B cell (primary cell): ENCODE measurements around the gene PIH1D1. TPM values are rescaled to one million over a fixed set of nuclear protein-coding genes. Genes with fewer than 3 reads are reported as not detected.

Experiments
- ATAC-seq: fragments of 200-7000 bp; cut with Tn5 transposase; one replicate; pipeline ENCODE4 v1.10.0; 2021; ENCODE audit warnings: low read depth, mild to moderate bottlenecking, moderate number of reproducible peaks, moderate library complexity
- CTCF ChIA-PET: fragments of 350-600 bp; sonication (Branson Sonifier 250); formaldehyde crosslinking; loops from one replicate; lab custom pipeline; 2021; ENCODE audit warnings: antibody characterized with exemption, inconsistent platforms; lab: Charles Lee
- POLR2A ChIA-PET: fragments of 350-600 bp; sonication (Branson Sonifier 250); formaldehyde crosslinking; loops from one replicate; lab custom pipeline; 2021; ENCODE audit warnings: antibody characterized with exemption; lab: Charles Lee
- DNase-seq: peaks from one replicate; pipeline ENCODE4 v3.0.0; 2013
- H2AFZ ChIP-seq: 2 replicates; pipeline ENCODE4 v1.6.1; 2012; ENCODE audit warnings: mild to moderate bottlenecking, low read depth, low read length; ENCODE audit not compliant: insufficient read depth, poor library complexity, severe bottlenecking
- H3K27ac ChIP-seq, 2 donors: 1 replicate in 1 of 2; 2 replicates in 1 of 2; pipeline ENCODE4 v1.5.1; 2012 to 2013; ENCODE audit warnings: low read length in 2 of 2, mild to moderate bottlenecking in 2 of 2, moderate library complexity in 1 of 2
- H3K27me3 ChIP-seq, 4 experiments: fragments of 200-600 bp in 1 of 4; sonication (generic) in 1 of 4; replicated peaks in 1 of 4; 1 replicate in 2 of 4; 2 replicates in 2 of 4; pipeline versions ENCODE4 v1.6.1 to v1.7.0; 2013 to 2016; ENCODE audit warnings: low read length in 3 of 4, mild to moderate bottlenecking in 2 of 4, mixed read lengths in 1 of 4, moderate library complexity in 1 of 4; ENCODE audit not compliant: insufficient read depth in 4 of 4, control insufficient read depth in 3 of 4; ENCODE audit errors: control extremely low read depth in 1 of 4
- H3K36me3 ChIP-seq, 2 experiments: replicated peaks in 1 of 2; 1 replicate in 1 of 2; 2 replicates in 1 of 2; pipeline versions ENCODE4 v1.6.1 to v1.7.1; 2013; ENCODE audit warnings: low read length in 1 of 2; ENCODE audit not compliant: insufficient read depth in 2 of 2, control insufficient read depth in 1 of 2; ENCODE audit errors: control extremely low read depth in 1 of 2, extremely low read depth in 1 of 2
- H3K4me1 ChIP-seq, 2 donors: fragments of 200-600 bp in 1 of 2; sonication (generic) in 1 of 2; 1 replicate in 1 of 2; 2 replicates in 1 of 2; pipeline versions ENCODE4 v1.5.1 to v1.6.1; 2013 to 2017; ENCODE audit warnings: low read length in 2 of 2; ENCODE audit not compliant: control insufficient read depth in 2 of 2, insufficient read depth in 2 of 2
- H3K4me2 ChIP-seq: replicated peaks from 2 replicates; pipeline ENCODE3; 2012; ENCODE audit warnings: mild to moderate bottlenecking, low read depth, low read length; ENCODE audit not compliant: poor library complexity, severe bottlenecking
- H3K4me3 ChIP-seq, 5 experiments: fragments of 200-600 bp in 1 of 5; sonication (generic) in 1 of 5; 1 replicate in 3 of 5; 2 replicates in 2 of 5; pipeline versions ENCODE4 v1.5.1 to v1.7.0; 2011 to 2016; ENCODE audit warnings: low read length in 4 of 5, mild to moderate bottlenecking in 4 of 5, low read depth in 2 of 5, control low read depth in 1 of 5, moderate library complexity in 1 of 5; ENCODE audit not compliant: insufficient read depth in 1 of 5; ENCODE audit errors: control extremely low read depth in 1 of 5, extremely low read depth in 1 of 5
- H3K79me2 ChIP-seq: fragments of 200-600 bp; sonication (generic); one replicate; pipeline ENCODE4 v1.6.0; 2016; ENCODE audit warnings: low read length; ENCODE audit not compliant: control insufficient read depth, insufficient read depth
- H3K9ac ChIP-seq: fragments of 200-600 bp; sonication (generic); 2 replicates; pipeline ENCODE4 v1.6.1; 2017; ENCODE audit warnings: mild to moderate bottlenecking, low read length, moderate library complexity
- H3K9me3 ChIP-seq, 3 donors: one replicate each; pipeline versions ENCODE4 v1.6.1 to v1.7.1; 2013; ENCODE audit warnings: low read length in 2 of 3; ENCODE audit not compliant: control insufficient read depth in 2 of 3, insufficient read depth in 1 of 3; ENCODE audit errors: control extremely low read depth in 1 of 3
- H4K20me1 ChIP-seq: 2 replicates; pipeline ENCODE4 v1.6.0; 2012; ENCODE audit warnings: mild to moderate bottlenecking, low read length; ENCODE audit not compliant: insufficient read depth, control insufficient read depth, poor library complexity, severe bottlenecking
- H3K27ac Mint-ChIP-seq: one replicate; pipeline ENCODE4 v1.8.0; 2021; ENCODE audit warnings: mixed read lengths
- H3K27me3 Mint-ChIP-seq: one replicate; pipeline ENCODE4 v1.8.0; 2021; ENCODE audit warnings: mixed read lengths
- H3K4me1 Mint-ChIP-seq: one replicate; pipeline ENCODE4 v1.8.0; 2021; ENCODE audit warnings: mixed read lengths
- H3K4me3 Mint-ChIP-seq: one replicate; pipeline ENCODE4 v1.8.0; 2021; ENCODE audit warnings: mixed read lengths
- H3K9me3 Mint-ChIP-seq: one replicate; pipeline ENCODE4 v1.8.0; 2022; ENCODE audit warnings: mixed read lengths; ENCODE audit not compliant: insufficient read depth
- EZH2 ChIP-seq: IDR thresholded peaks from 2 replicates; pipeline ENCODE4 v1.6.1; 2012; ENCODE audit warnings: borderline replicate concordance, low read depth, mild to moderate bottlenecking, moderate library complexity, low read length; ENCODE audit not compliant: insufficient read depth, poor library complexity, severe bottlenecking
- WGBS: methylation state at CpG from one replicate; pipeline ENCODE4 v1.1.5; 2013; ENCODE audit warnings: missing lambda C conversion rate; ENCODE audit not compliant: insufficient coverage; 5-methylcytosine and 5-hydroxymethylcytosine counted together
- intact Hi-C: fragments of 100-400 bp; cut with micrococcal nuclease; formaldehyde crosslinking; loops from one replicate; pipeline ENCODE4 v1.10.0; 2022
- polyA plus RNA-seq: library from polyadenylated mRNA; depleted of rRNA; stranded (reverse); fragments of >200 nt; gene quantifications from 2 replicates; pipeline ENCODE4 v1.2.3, GENCODE V29; 2012
- total RNA-seq, 2 donors: library from RNA; stranded (reverse); fragments of 120-200 nt in 1 of 2; gene quantifications; 1 replicate in 1 of 2; 2 replicates in 1 of 2; pipeline versions ENCODE4 v1.2.3 to v1.2.4, GENCODE V29; 2013 to 2022
- TF ChIP-seq, protein P1 (sequence below): fragments of 200-600 bp; IDR thresholded peaks from one replicate; pipeline ENCODE4 v1.8.0; 2022; ENCODE audit warnings: antibody characterized with exemption, mild to moderate bottlenecking

Gene PIH1D1
- total and polyA plus RNA-seq, 2 donors (not counting 1 experiment from before 2014, with no cell fraction given), result 158 to 184 TPM

DNA sequence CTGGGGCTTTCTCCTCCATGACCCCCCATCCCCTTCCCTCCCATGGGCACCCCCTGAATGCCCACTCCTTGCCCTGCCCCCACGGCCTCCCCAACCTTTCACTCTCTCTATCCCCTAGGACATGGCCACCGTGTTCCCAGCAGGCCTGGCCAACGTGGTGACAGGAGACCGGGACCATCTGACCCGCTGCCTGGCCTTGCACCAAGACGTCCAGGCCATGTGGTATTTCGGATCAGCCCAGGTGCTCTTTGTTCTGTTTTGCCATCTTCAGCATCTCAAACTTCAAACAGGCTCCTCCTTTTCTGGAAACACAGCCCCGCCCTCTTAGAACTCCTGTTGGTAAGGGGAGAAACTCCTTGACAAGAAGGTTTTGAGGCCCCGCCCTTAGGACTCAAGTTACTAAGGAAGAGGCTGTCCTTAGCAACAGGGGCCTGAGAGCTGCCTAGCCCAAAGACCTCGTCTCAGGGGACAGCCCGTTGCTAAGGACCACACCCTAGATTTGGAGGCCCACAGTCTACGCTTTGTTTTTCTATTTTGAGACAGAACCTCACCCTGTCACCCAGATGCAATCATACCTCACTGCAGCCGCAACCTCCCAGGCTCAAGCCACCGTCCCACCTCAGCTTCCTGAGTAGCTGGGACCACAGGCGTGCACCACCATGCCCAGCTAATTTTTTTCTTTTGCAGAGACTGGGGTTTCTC is 17.3 kb upstream of the PIH1D1 start:
- H3K27ac ChIP-seq, result peak overlapping the region; percentile 96 to 98
- H3K4me3 ChIP-seq, result peak overlapping the region in 1 of 5 experiments; percentile 18
- no peaks in the 10 kb centered on the region for H4K20me1 ChIP-seq
- peak overlapping the region; percentile 23 for H3K9ac ChIP-seq
- peaks cover 0 to 27% of the 10 kb centered on the region in 2 experiments for H3K36me3 ChIP-seq
- DNase-seq (peak; percentile 98), ATAC-seq (peak; percentile 75)
- H2AFZ ChIP-seq, result no peak overlapping the region
- POLR2A ChIA-PET, result interaction anchor here (0.6 to 3.5 kb wide), 16 partner anchors 16 to 371 kb away, joined by 3 to 57 read pairs (median 4); partner anchors contain the start of genes ALDH16A1, CD37, PIH1D1 and RPS11
- H3K27ac Mint-ChIP-seq, result peak overlapping the region; percentile 98
- H3K4me3 Mint-ChIP-seq, result peak overlapping the region; percentile 74
- H3K79me2 ChIP-seq, result peaks cover 10% of the 10 kb centered on the region
- H3K9me3 Mint-ChIP-seq, result no peaks in the 10 kb centered on the region
- intact Hi-C loops, result loop anchor here (1.0 kb wide), 6 partner anchors 16 to 243 kb away; partner anchors contain the start of genes ALDH16A1, KASH5 and RPL13A
- peak overlapping the region; percentile 64 for H3K4me2 ChIP-seq
- peaks cover 41% of the 10 kb centered on the region for H3K4me1 Mint-ChIP-seq
- no peaks in the 10 kb centered on the region for H3K27me3 Mint-ChIP-seq
- no peaks in the 10 kb centered on the region for H3K27me3 ChIP-seq
- H3K4me1 ChIP-seq, result peaks cover 44 to 57% of the 10 kb centered on the region in 2 donors
- TF ChIP-seq EZH2, result no peak
- TF ChIP-seq, protein P1, sequence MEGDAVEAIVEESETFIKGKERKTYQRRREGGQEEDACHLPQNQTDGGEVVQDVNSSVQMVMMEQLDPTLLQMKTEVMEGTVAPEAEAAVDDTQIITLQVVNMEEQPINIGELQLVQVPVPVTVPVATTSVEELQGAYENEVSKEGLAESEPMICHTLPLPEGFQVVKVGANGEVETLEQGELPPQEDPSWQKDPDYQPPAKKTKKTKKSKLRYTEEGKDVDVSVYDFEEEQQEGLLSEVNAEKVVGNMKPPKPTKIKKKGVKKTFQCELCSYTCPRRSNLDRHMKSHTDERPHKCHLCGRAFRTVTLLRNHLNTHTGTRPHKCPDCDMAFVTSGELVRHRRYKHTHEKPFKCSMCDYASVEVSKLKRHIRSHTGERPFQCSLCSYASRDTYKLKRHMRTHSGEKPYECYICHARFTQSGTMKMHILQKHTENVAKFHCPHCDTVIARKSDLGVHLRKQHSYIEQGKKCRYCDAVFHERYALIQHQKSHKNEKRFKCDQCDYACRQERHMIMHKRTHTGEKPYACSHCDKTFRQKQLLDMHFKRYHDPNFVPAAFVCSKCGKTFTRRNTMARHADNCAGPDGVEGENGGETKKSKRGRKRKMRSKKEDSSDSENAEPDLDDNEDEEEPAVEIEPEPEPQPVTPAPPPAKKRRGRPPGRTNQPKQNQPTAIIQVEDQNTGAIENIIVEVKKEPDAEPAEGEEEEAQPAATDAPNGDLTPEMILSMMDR, result no peak
- 35% methylated on average over 13 of the region's 15 CpGs for WGBS
- H3K9me3 ChIP-seq, result peaks cover 0 to 17% (median 0%) of the 10 kb centered on the region in 3 donors
- CTCF ChIA-PET, result interaction anchor here (0.6 to 5.7 kb wide), 14 partner anchors 11 to 210 kb away, joined by 3 to 70 read pairs (median 5); partner anchors contain the start of genes ALDH16A1 and PIH1D1

DNA sequence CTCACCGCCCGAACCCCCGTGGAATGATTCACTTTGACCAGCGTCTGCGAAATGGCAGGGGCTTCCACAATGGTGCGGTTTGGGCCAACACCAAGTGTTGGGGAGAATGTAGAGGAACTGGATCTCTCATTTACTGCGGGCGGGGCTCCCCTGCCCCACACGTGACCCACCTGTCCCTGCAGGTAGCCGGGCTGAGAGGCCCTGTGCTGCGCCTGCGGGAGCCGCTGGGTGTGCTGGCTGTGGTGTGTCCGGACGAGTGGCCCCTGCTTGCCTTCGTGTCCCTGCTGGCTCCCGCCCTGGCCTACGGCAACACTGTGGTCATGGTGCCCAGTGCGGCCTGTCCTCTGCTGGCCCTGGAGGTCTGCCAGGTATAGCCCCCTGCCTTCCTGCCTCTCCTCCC is 16.6 kb upstream of the PIH1D1 start:
- peak overlapping the region; percentile 23 for H3K9ac ChIP-seq
- H3K4me2 ChIP-seq, result peak overlapping the region; percentile 64
- H3K79me2 ChIP-seq, result peaks cover 9% of the 10 kb centered on the region
- intact Hi-C loops, result no loop called here
- POLR2A ChIA-PET, result interaction anchor here (3.2 kb wide), 1 partner anchor 128 kb away, joined by 14 read pairs; no protein-coding TSS in a partner anchor
- no peaks in the 10 kb centered on the region for H3K27me3 ChIP-seq
- H3K9me3 ChIP-seq, result peaks cover 0 to 17% (median 0%) of the 10 kb centered on the region in 3 donors
- H3K9me3 Mint-ChIP-seq, result no peaks in the 10 kb centered on the region
- peak overlapping the region; percentile 96 to 98 for H3K27ac ChIP-seq
- no peak overlapping the region for H3K4me3 Mint-ChIP-seq
- WGBS, result 89% methylated on average over 17 of the region's 19 CpGs
- peaks cover 35% of the 10 kb centered on the region for H3K4me1 Mint-ChIP-seq
- no peaks in the 10 kb centered on the region for H3K27me3 Mint-ChIP-seq
- peaks cover 0 to 30% of the 10 kb centered on the region in 2 experiments for H3K36me3 ChIP-seq
- ATAC-seq, result no peak
- peak overlapping the region; percentile 98 for H3K27ac Mint-ChIP-seq
- TF ChIP-seq EZH2, result no peak
- TF ChIP-seq, protein P1, result no peak
- H3K4me1 ChIP-seq, result peaks cover 38 to 50% of the 10 kb centered on the region in 2 donors
- H2AFZ ChIP-seq, result no peak overlapping the region
- no peaks in the 10 kb centered on the region for H4K20me1 ChIP-seq
- DNase-seq, result no peak
- CTCF ChIA-PET, result interaction anchor here (3.7 to 5.7 kb wide), 2 partner anchors 17 to 24 kb away, joined by 44 to 70 read pairs; partner anchors contain the start of genes ALDH16A1 and PIH1D1
- H3K4me3 ChIP-seq, result no peak overlapping the region
